ENCODE results near the gene LDLRAD3. TPM values are rescaled to one million over a fixed set of nuclear protein-coding genes. Genes with fewer than 3 reads are reported as not detected.

The LDLRAD3 gene
- total RNA-seq, 2 experiments from 2014 or later, result 0.46 to 0.47 TPM

DNA sequence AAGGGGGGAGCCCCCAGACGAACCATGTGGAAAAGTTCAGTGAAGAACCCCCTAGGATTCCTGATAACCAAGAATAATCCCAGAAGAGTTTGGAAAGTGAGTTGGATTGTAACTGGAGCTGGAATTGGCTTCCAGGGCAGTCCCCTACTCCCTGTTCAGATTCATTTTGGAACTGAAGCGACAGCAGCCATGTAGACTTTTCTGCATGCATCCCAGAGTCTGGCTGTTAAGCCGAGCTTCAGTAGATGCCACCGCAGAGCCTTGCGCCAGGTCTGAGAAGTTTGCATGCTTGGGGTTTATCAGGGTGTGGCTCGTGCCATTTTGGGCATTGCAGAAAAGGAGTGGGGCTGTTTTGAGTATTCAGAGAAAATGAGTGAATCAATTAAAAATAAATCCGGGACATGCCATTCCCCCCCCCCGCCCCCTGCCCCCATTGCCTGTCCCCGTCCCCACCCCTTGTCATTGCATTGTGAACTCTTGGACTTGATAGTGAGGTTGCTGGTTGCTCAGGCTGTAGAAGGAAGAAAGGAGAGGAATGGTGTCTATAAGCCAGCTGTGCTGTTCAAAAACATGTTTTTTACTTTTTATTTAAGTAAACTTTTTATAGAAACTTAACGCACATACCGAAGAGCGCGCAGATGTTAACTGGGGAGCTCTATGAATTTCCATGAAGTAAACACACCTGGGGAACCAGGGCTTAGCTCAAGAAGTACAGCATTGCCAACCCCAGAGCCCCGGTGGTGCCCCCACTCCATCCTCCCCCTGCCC lies 71.2 kb downstream of the LDLRAD3 start:
- CTCF ChIA-PET, result no interaction called here
- intact Hi-C loops (cut with DNase I, micrococcal nuclease), result no loop called here
- H3K4me1 Mint-ChIP-seq, result no peaks in the 10 kb centered on the region

GRCh38 chr11:36015799-36016198 lies 71.9 kb downstream of the LDLRAD3 start:
- ChIA-PET CTCF (interaction anchor here (0.6 to 0.8 kb wide), 2 partner anchors 89 to 174 kb away, joined by 3 read pairs; no protein-coding TSS in a partner anchor), POLR2A (no interaction called here)
- DNase-seq (no peak), ATAC-seq (no peak)
- Mint-ChIP-seq H3K9me3 (ENCODE audit: low read depth) (no peaks in the 10 kb centered on the region), H3K27me3 (peaks cover 8% of the 10 kb centered on the region), H3K4me3 (no peak overlapping the region), H3K27ac (no peak overlapping the region), H3K36me3 (ENCODE audit: low read depth) (no peaks in the 10 kb centered on the region), H3K4me1 (no peaks in the 10 kb centered on the region)
- intact Hi-C loops (cut with DNase I, micrococcal nuclease), result no loop called here

More for the DNA sequence above, 71.2 kb downstream of the LDLRAD3 start:
- Mint-ChIP-seq H3K36me3 (ENCODE audit: low read depth) (no peaks in the 10 kb centered on the region), H3K4me3 (no peak overlapping the region), H3K27ac (no peak overlapping the region), H3K27me3 (peaks cover 3% of the 10 kb centered on the region), H3K9me3 (ENCODE audit: low read depth) (no peaks in the 10 kb centered on the region)
- ATAC-seq, result no peak
- POLR2A ChIA-PET, result no interaction called here
- no peak for DNase-seq

GRCh38 chr11:36016263-36016662 lies 72.4 kb downstream of the LDLRAD3 start:
- no peaks in the 10 kb centered on the region for H3K9me3 Mint-ChIP-seq (ENCODE audit: low read depth)
- ChIA-PET POLR2A (no interaction called here), CTCF (interaction anchor here (0.8 kb wide), 1 partner anchor 89 kb away, joined by 3 read pairs; no protein-coding TSS in a partner anchor)
- ATAC-seq, result no peak
- intact Hi-C loops (cut with DNase I, micrococcal nuclease), result no loop called here
- no peak overlapping the region for H3K27ac Mint-ChIP-seq
- peaks cover 13% of the 10 kb centered on the region for H3K27me3 Mint-ChIP-seq
- H3K36me3 Mint-ChIP-seq (ENCODE audit: low read depth), result no peaks in the 10 kb centered on the region
- no peak overlapping the region for H3K4me3 Mint-ChIP-seq
- no peak for DNase-seq
- no peaks in the 10 kb centered on the region for H3K4me1 Mint-ChIP-seq

GRCh38 chr11:36016709-36017108 lies 72.8 kb downstream of the LDLRAD3 start:
- ChIA-PET CTCF (interaction anchor here (0.7 kb wide), 1 partner anchor 67 kb away, joined by 3 read pairs; no protein-coding TSS in a partner anchor), POLR2A (no interaction called here)
- no peak for DNase-seq
- Mint-ChIP-seq H3K36me3 (ENCODE audit: low read depth) (no peaks in the 10 kb centered on the region), H3K4me1 (no peaks in the 10 kb centered on the region), H3K27me3 (peaks cover 13% of the 10 kb centered on the region), H3K4me3 (no peak overlapping the region), H3K27ac (no peak overlapping the region), H3K9me3 (ENCODE audit: low read depth) (no peaks in the 10 kb centered on the region)
- no peak for ATAC-seq
- intact Hi-C loops (cut with DNase I, micrococcal nuclease), result no loop called here

DNA sequence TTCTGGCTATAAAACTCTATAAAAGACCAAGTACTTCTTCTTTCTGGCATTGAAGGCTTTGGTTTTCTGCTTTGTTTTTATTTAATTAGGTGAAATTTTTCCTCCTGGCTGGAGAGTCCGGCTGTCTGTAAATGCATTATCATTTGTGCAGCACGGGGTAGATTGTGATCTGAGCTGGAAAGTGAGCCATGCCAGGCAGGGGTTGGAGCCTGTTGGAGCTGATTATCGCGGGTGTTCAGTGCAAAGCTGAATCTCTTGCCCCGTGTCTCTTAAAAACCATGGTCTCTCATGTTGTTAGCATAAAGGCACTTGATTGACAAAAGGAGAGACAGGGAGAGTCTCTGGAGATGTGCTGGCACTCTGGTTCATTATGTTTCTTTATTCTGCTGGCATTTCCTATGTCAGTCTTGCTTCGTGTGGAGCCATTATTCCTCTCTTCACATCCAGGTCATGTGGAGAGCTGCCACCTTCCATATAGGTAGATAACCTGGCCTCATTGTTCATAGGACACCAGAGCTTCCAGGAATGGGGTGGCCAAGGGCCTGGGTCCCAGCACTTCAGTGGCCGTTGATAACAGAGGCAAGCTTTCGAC lies 75.2 kb downstream of the LDLRAD3 start:
- ChIA-PET CTCF (interaction anchor here (0.6 kb wide), 1 partner anchor 326 kb away, joined by 3 read pairs; no protein-coding TSS in a partner anchor), POLR2A (no interaction called here)
- no peak for ATAC-seq
- Mint-ChIP-seq H3K9me3 (ENCODE audit: low read depth) (no peaks in the 10 kb centered on the region), H3K27ac (no peak overlapping the region), H3K36me3 (ENCODE audit: low read depth) (no peaks in the 10 kb centered on the region), H3K4me3 (no peak overlapping the region), H3K27me3 (peaks cover 15% of the 10 kb centered on the region), H3K4me1 (no peaks in the 10 kb centered on the region)
- intact Hi-C loops (cut with DNase I, micrococcal nuclease), result no loop called here
- DNase-seq, result no peak

GRCh38 chr11:36019722-36020121 lies 75.9 kb downstream of the LDLRAD3 start:
- H3K9me3 Mint-ChIP-seq (ENCODE audit: low read depth), result no peaks in the 10 kb centered on the region
- intact Hi-C loops (cut with DNase I, micrococcal nuclease), result no loop called here
- DNase-seq (no peak), ATAC-seq (no peak)
- CTCF ChIA-PET, result interaction anchor here (0.6 kb wide), 1 partner anchor 327 kb away, joined by 3 read pairs; no protein-coding TSS in a partner anchor
- H3K27me3 Mint-ChIP-seq, result peaks cover 14% of the 10 kb centered on the region
- H3K27ac Mint-ChIP-seq, result no peak overlapping the region
- POLR2A ChIA-PET, result no interaction called here
- no peaks in the 10 kb centered on the region for H3K4me1 Mint-ChIP-seq
- no peaks in the 10 kb centered on the region for H3K36me3 Mint-ChIP-seq (ENCODE audit: low read depth)
- no peak overlapping the region for H3K4me3 Mint-ChIP-seq

DNA sequence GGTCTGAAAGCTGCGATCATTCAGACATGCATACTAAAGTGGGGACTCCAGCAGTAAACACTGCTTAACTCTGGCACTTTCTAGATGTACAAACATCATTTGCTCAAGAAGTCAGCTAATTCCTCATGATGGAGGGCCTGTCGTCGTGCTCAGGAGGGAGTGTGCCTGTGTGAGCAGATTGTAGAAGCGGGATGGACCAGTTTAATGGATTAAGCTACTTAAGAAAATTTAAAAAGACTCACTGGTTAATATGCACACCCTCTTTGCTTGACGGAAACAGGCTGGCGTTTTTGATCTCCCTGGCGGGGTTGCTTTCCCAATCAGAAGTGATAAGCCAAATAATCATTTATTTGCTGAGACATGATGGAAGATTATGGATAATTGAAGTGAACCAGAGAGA lies 79.0 kb downstream of the LDLRAD3 start:
- Mint-ChIP-seq H3K4me3 (no peak overlapping the region), H3K27me3 (peaks cover 14% of the 10 kb centered on the region), H3K4me1 (no peaks in the 10 kb centered on the region), H3K36me3 (ENCODE audit: low read depth) (no peaks in the 10 kb centered on the region), H3K9me3 (ENCODE audit: low read depth) (no peaks in the 10 kb centered on the region), H3K27ac (no peak overlapping the region)
- ChIA-PET CTCF (interaction anchor here (0.7 kb wide), 1 partner anchor 538 kb away, joined by 3 read pairs; no protein-coding TSS in a partner anchor), POLR2A (interaction anchor here (0.6 kb wide), 1 partner anchor 1486 kb away, joined by 3 read pairs; no protein-coding TSS in a partner anchor)
- ATAC-seq, result no peak
- DNase-seq, result no peak
- intact Hi-C loops (cut with DNase I, micrococcal nuclease), result no loop called here

DNA sequence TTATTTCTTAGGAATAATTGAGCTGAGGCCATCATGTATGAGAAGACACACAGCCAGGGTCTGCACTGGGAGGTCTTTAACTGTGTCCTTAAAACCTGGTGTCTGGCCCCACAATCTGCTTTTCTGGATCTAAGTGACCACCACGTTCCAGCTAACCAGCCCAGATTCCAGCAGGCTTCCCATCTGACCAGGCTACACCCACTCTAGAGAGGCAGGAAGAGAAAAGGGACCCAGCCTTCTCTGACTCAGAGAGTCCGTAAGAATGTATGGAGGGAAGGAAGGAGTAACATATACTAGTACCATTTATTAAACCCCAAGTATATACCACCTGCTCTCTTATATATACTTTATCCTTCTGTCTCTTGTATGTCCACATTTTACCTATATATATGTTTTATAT lies 80.1 kb downstream of the LDLRAD3 start:
- Mint-ChIP-seq H3K9me3 (ENCODE audit: low read depth) (no peaks in the 10 kb centered on the region), H3K36me3 (ENCODE audit: low read depth) (no peaks in the 10 kb centered on the region), H3K4me3 (no peak overlapping the region), H3K4me1 (no peaks in the 10 kb centered on the region), H3K27me3 (peaks cover 14% of the 10 kb centered on the region), H3K27ac (no peak overlapping the region)
- POLR2A ChIA-PET, result no interaction called here
- ATAC-seq, result no peak
- CTCF ChIA-PET, result interaction anchor here (0.6 kb wide), 1 partner anchor 133 kb away, joined by 3 read pairs; no protein-coding TSS in a partner anchor
- DNase-seq, result no peak
- intact Hi-C loops (cut with DNase I, micrococcal nuclease), result no loop called here

- Mint-ChIP-seq H3K36me3 (ENCODE audit: low read depth) (no peaks in the 10 kb centered on the region), H3K27me3 (peaks cover 14% of the 10 kb centered on the region), H3K27ac (no peak overlapping the region), H3K9me3 (ENCODE audit: low read depth) (no peaks in the 10 kb centered on the region), H3K4me1 (no peaks in the 10 kb centered on the region), H3K4me3 (no peak overlapping the region)
- ChIA-PET POLR2A (no interaction called here), CTCF (interaction anchor here (0.6 kb wide), 1 partner anchor 342 kb away, joined by 3 read pairs; no protein-coding TSS in a partner anchor)
- no peak for ATAC-seq
- intact Hi-C loops (cut with DNase I, micrococcal nuclease), result no loop called here
- no peak for DNase-seq
These were observed 80.9 kb downstream of the LDLRAD3 start for GRCh38 chr11:36024716-36025115.

- no peak for ATAC-seq
- intact Hi-C loops (cut with DNase I, micrococcal nuclease), result no loop called here
- no peaks in the 10 kb centered on the region for H3K4me1 Mint-ChIP-seq
- H3K36me3 Mint-ChIP-seq (ENCODE audit: low read depth), result no peaks in the 10 kb centered on the region
- CTCF ChIA-PET, result no interaction called here
- no peaks in the 10 kb centered on the region for H3K9me3 Mint-ChIP-seq (ENCODE audit: low read depth)
- POLR2A ChIA-PET, result no interaction called here
- DNase-seq, result no peak
- no peak overlapping the region for H3K4me3 Mint-ChIP-seq
- no peak overlapping the region for H3K27ac Mint-ChIP-seq
- H3K27me3 Mint-ChIP-seq, result peaks cover 3% of the 10 kb centered on the region
These were observed 82.6 kb downstream of the LDLRAD3 start for GRCh38 chr11:36026315-36026968.

DNA sequence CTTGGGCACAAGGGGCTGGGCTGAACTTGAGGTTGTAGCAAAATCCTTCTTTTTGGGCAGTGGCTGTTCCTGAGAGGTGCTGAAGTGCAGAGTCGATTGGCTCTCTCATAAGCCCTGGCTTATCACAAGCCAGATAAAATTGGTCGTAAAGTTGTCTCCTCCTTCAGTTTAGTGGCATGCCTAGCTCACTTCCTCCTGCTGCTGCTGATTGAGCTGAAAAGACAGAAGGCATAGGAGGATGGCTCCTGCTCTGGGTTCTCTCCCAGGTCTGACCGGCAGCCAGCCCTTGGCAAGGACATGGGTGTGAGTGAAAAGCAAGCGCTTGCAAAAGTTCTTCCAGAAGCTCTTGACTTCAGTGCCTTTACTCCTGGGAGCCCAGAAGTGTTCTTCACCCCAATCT lies 83.9 kb downstream of the LDLRAD3 start:
- Mint-ChIP-seq H3K9me3 (ENCODE audit: low read depth) (no peaks in the 10 kb centered on the region), H3K27me3 (no peaks in the 10 kb centered on the region), H3K4me1 (no peaks in the 10 kb centered on the region), H3K4me3 (no peak overlapping the region), H3K36me3 (ENCODE audit: low read depth) (no peaks in the 10 kb centered on the region), H3K27ac (no peak overlapping the region)
- no peak for DNase-seq
- CTCF ChIA-PET, result no interaction called here
- intact Hi-C loops (cut with DNase I, micrococcal nuclease), result no loop called here
- no peak for ATAC-seq
- POLR2A ChIA-PET, result no interaction called here

- Mint-ChIP-seq H3K27ac (no peak overlapping the region), H3K4me1 (no peaks in the 10 kb centered on the region), H3K36me3 (ENCODE audit: low read depth) (no peaks in the 10 kb centered on the region), H3K4me3 (no peak overlapping the region), H3K9me3 (ENCODE audit: low read depth) (no peaks in the 10 kb centered on the region), H3K27me3 (peaks cover 3% of the 10 kb centered on the region)
- ChIA-PET CTCF (no interaction called here), POLR2A (no interaction called here)
- intact Hi-C loops (cut with DNase I, micrococcal nuclease), result no loop called here
- ATAC-seq (no peak), DNase-seq (no peak)
These were observed 85.8 kb downstream of the LDLRAD3 start for GRCh38 chr11:36029616-36030015.
